BLaER1 (cell line): ENCODE measurements around the gene IL17REL.

Experiments
- H3K27ac ChIP-seq: shearing (Covaris generic); formaldehyde crosslinking; 2 replicates; pipeline ENCODE4 v1.8.1; 2022
- H3K27me3 ChIP-seq: shearing (Covaris generic); formaldehyde crosslinking; 2 replicates; pipeline ENCODE4 v1.8.1; 2022
- H3K36me3 ChIP-seq: shearing (Covaris generic); formaldehyde crosslinking; 2 replicates; pipeline ENCODE4 v1.8.1; 2022
- H3K4me1 ChIP-seq: shearing (Covaris generic); formaldehyde crosslinking; 2 replicates; pipeline ENCODE4 v1.8.1; 2022
- H3K4me2 ChIP-seq: shearing (Covaris generic); formaldehyde crosslinking; 2 replicates; pipeline ENCODE4 v1.8.1; 2022
- H3K4me3 ChIP-seq: shearing (Covaris generic); formaldehyde crosslinking; 2 replicates; pipeline ENCODE4 v1.8.1; 2022
- H3K9ac ChIP-seq: shearing (Covaris generic); formaldehyde crosslinking; 2 replicates; pipeline ENCODE4 v1.8.1; 2022
- H3K9me3 ChIP-seq: shearing (Covaris generic); formaldehyde crosslinking; 2 replicates; pipeline ENCODE4 v1.8.1; 2022
- H4K20me1 ChIP-seq: shearing (Covaris generic); formaldehyde crosslinking; 2 replicates; pipeline ENCODE4 v1.8.1; 2022
- Cebpa-rat ChIP-seq: shearing (Covaris generic); IDR thresholded peaks from 2 replicates; pipeline ENCODE4 v1.8.1; 2022

Gene IL17REL

GRCh38 chr22:50046019-50046415, 33.5 kb upstream of the IL17REL start:
- no peak overlapping the region for H3K4me3 ChIP-seq
- no peak overlapping the region for H3K4me2 ChIP-seq
- H3K9me3 ChIP-seq, result peaks cover 14% of the 10 kb centered on the region
- TF ChIP-seq Cebpa-rat, result no peak
- H3K27ac ChIP-seq, result no peak overlapping the region
- H3K27me3 ChIP-seq, result no peaks in the 10 kb centered on the region
- no peak overlapping the region for H3K9ac ChIP-seq
- H4K20me1 ChIP-seq, result no peaks in the 10 kb centered on the region
- H3K4me1 ChIP-seq, result peaks cover 26% of the 10 kb centered on the region
- H3K36me3 ChIP-seq, result no peaks in the 10 kb centered on the region

DNA sequence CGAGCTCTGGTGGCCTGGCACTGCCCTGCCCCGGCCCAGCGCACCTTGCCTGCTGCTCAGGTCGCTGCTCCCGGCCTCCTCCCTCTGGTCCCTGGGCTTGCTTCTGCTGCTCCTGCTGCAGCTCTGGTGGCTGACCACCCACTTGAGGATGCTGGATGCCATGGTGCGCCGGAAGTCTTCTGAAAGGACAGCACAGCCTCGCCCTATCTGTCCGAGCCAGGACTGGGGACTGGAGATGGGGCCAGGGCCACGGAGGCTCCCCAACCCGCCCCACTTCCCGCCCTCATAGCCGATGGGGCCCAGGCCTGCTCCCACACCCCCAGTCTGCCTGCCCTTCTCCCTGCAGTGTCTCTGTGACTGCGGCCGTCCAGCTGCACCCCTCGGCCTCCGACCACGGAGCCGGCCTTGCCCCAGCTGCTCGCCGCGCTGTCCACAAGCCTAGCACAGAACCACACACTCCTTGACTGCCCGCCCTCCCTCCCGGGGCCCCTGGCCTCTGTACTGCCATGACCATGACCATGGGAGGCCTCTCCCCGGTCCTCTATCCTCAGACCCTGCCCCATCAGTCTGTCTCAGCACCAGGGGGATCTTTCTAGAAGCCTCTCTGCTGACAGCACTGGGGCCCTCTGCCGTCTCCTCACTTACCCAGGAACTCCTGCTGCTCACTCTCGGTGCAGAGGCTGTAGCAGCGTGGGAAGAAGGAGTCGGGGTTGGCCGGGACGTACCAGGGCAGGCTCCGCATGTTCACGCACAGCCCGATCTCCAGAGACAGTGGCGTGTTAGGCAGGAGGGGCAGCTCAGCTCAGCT, 32.9 kb upstream of the IL17REL start:
- Histone ChIP-seq H4K20me1 (no peaks in the 10 kb centered on the region), H3K9me3 (peaks cover 14% of the 10 kb centered on the region), H3K9ac (no peak overlapping the region), H3K4me2 (peak overlapping the region; percentile 76), H3K27me3 (no peaks in the 10 kb centered on the region), H3K36me3 (no peaks in the 10 kb centered on the region), H3K4me1 (peaks cover 26% of the 10 kb centered on the region), H3K4me3 (no peak overlapping the region), H3K27ac (no peak overlapping the region)
- TF ChIP-seq Cebpa-rat, result no peak

- no peak for TF ChIP-seq Cebpa-rat
- Histone ChIP-seq H3K4me1 (peaks cover 26% of the 10 kb centered on the region), H3K36me3 (no peaks in the 10 kb centered on the region), H3K4me2 (peak overlapping the region; percentile 76), H3K27ac (no peak overlapping the region), H3K9me3 (peaks cover 20% of the 10 kb centered on the region), H3K27me3 (no peaks in the 10 kb centered on the region), H4K20me1 (no peaks in the 10 kb centered on the region), H3K4me3 (no peak overlapping the region), H3K9ac (no peak overlapping the region)
These were observed 32.0 kb upstream of the IL17REL start for GRCh38 chr22:50044485-50045118.

- no peak overlapping the region for H3K4me2 ChIP-seq
- peaks cover 33% of the 10 kb centered on the region for H3K9me3 ChIP-seq
- H3K4me3 ChIP-seq, result no peak overlapping the region
- H3K27me3 ChIP-seq, result no peaks in the 10 kb centered on the region
- H3K27ac ChIP-seq, result no peak overlapping the region
- H4K20me1 ChIP-seq, result no peaks in the 10 kb centered on the region
- H3K36me3 ChIP-seq, result no peaks in the 10 kb centered on the region
- no peak overlapping the region for H3K9ac ChIP-seq
- no peak for TF ChIP-seq Cebpa-rat
- H3K4me1 ChIP-seq, result peaks cover 26% of the 10 kb centered on the region
These were observed 28.9 kb upstream of the IL17REL start for GRCh38 chr22:50041361-50042065.

DNA sequence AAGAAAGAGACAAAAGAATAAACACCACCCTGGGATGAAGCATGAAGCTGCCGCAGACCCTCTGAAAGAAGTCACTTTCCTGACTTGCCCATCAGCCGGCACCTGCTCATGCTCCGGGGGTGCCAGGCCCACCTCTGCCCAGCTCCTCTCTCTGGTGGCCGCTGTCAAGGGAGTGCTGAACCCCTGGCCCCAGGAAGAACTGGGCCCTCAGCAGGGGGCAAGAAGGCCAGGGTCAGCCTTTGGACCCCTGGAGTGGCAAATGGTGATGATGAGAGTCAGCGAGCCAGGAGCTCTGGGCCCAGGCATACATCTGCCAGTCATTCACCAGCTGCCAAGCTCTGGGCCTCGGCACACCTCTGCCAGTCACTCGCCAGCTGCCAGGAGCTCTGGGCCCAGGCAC, 28.2 kb upstream of the IL17REL start:
- TF ChIP-seq Cebpa-rat, result no peak
- H3K9ac ChIP-seq, result no peak overlapping the region
- no peaks in the 10 kb centered on the region for H3K27me3 ChIP-seq
- H3K4me2 ChIP-seq, result no peak overlapping the region
- no peaks in the 10 kb centered on the region for H3K36me3 ChIP-seq
- no peak overlapping the region for H3K4me3 ChIP-seq
- H3K9me3 ChIP-seq, result peaks cover 33% of the 10 kb centered on the region
- H3K27ac ChIP-seq, result no peak overlapping the region
- no peaks in the 10 kb centered on the region for H4K20me1 ChIP-seq
- peaks cover 34% of the 10 kb centered on the region for H3K4me1 ChIP-seq

GRCh38 chr22:50039669-50040443, 27.3 kb upstream of the IL17REL start:
- H4K20me1 ChIP-seq, result no peaks in the 10 kb centered on the region
- TF ChIP-seq Cebpa-rat, result no peak
- H3K4me1 ChIP-seq, result peaks cover 37% of the 10 kb centered on the region
- no peak overlapping the region for H3K4me3 ChIP-seq
- H3K36me3 ChIP-seq, result no peaks in the 10 kb centered on the region
- H3K27ac ChIP-seq, result no peak overlapping the region
- no peak overlapping the region for H3K4me2 ChIP-seq
- no peak overlapping the region for H3K9ac ChIP-seq
- H3K27me3 ChIP-seq, result no peaks in the 10 kb centered on the region
- peaks cover 33% of the 10 kb centered on the region for H3K9me3 ChIP-seq

- H4K20me1 ChIP-seq, result no peaks in the 10 kb centered on the region
- no peak overlapping the region for H3K4me3 ChIP-seq
- H3K9me3 ChIP-seq, result peaks cover 18% of the 10 kb centered on the region
- H3K4me2 ChIP-seq, result no peak overlapping the region
- TF ChIP-seq Cebpa-rat, result no peak
- no peak overlapping the region for H3K9ac ChIP-seq
- no peak overlapping the region for H3K27ac ChIP-seq
- H3K4me1 ChIP-seq, result peaks cover 53% of the 10 kb centered on the region
- H3K36me3 ChIP-seq, result no peaks in the 10 kb centered on the region
- no peaks in the 10 kb centered on the region for H3K27me3 ChIP-seq
These were observed 23.6 kb upstream of the IL17REL start for GRCh38 chr22:50035976-50036724.

- no peak overlapping the region for H3K27ac ChIP-seq
- no peak for TF ChIP-seq Cebpa-rat
- peak overlapping the region; percentile 87 for H3K4me2 ChIP-seq
- H3K9me3 ChIP-seq, result peaks cover 18% of the 10 kb centered on the region
- no peaks in the 10 kb centered on the region for H3K36me3 ChIP-seq
- H4K20me1 ChIP-seq, result no peaks in the 10 kb centered on the region
- no peak overlapping the region for H3K9ac ChIP-seq
- no peaks in the 10 kb centered on the region for H3K27me3 ChIP-seq
- peaks cover 62% of the 10 kb centered on the region for H3K4me1 ChIP-seq
- H3K4me3 ChIP-seq, result no peak overlapping the region
These were observed 22.7 kb upstream of the IL17REL start for GRCh38 chr22:50035131-50035881.
